GM18498 (cell line): ENCODE results near the gene CHST14.

Experiments used
- ATAC-seq: cut with Tn5 transposase; IDR thresholded peaks from one replicate; pipeline ENCODE4 v1.9.1; 2021; ENCODE audit warnings: mild to moderate bottlenecking, moderate library complexity; ENCODE audit not compliant: unreplicated experiment

CHST14 gene

GRCh38 chr15:40460404-40460803 is 10.4 kb upstream of the CHST14 start:
- ATAC-seq = no peak

GRCh38 chr15:40461958-40462357 is 8.8 kb upstream of the CHST14 start:
- ATAC-seq = no peak

GRCh38 chr15:40463279-40463678 is 7.5 kb upstream of the CHST14 start:
- ATAC-seq = no peak

GRCh38 chr15:40463886-40464545 is 6.8 kb upstream of the CHST14 start:
- no peak for ATAC-seq

- no peak for ATAC-seq
Observed at GRCh38 chr15:40464595-40465185, 6.1 kb upstream of the CHST14 start.

- no peak for ATAC-seq
Observed at GRCh38 chr15:40465939-40466338, 4.8 kb upstream of the CHST14 start.

GRCh38 chr15:40466426-40467260 is 4.1 kb upstream of the CHST14 start:
- no peak for ATAC-seq

- ATAC-seq = no peak
Observed at GRCh38 chr15:40467261-40467615, 3.5 kb upstream of the CHST14 start.

GRCh38 chr15:40468898-40469331 is 1.9 kb upstream of the CHST14 start:
- no peak for ATAC-seq

- no peak for ATAC-seq
Observed at GRCh38 chr15:40469776-40470390, 901 bp upstream of the CHST14 start.

GRCh38 chr15:40471105-40471807 is 472 bp downstream of the CHST14 start:
- ATAC-seq = peak; percentile 43

- ATAC-seq = peak; percentile 7
Observed at GRCh38 chr15:40471808-40472150, 995 bp downstream of the CHST14 start.

GRCh38 chr15:40472171-40472727 is 1.5 kb downstream of the CHST14 start:
- ATAC-seq = no peak

- no peak for ATAC-seq
Observed at GRCh38 chr15:40474581-40474980, 3.8 kb downstream of the CHST14 start.

- no peak for ATAC-seq
Observed at GRCh38 chr15:40477642-40478327, 7.0 kb downstream of the CHST14 start.

- ATAC-seq = no peak
Observed at GRCh38 chr15:40479024-40479423, 8.2 kb downstream of the CHST14 start.

- no peak for ATAC-seq
Observed at GRCh38 chr15:40481341-40482074, 10.7 kb downstream of the CHST14 start.

- ATAC-seq = no peak
Observed at GRCh38 chr15:40483919-40484318, 13.1 kb downstream of the CHST14 start.

- no peak for ATAC-seq
Observed at GRCh38 chr15:40486066-40486770, 15.4 kb downstream of the CHST14 start.
